H9 (cell line): ENCODE data around the gene GAREM1. TPM values are rescaled to one million over a fixed set of nuclear protein-coding genes. Genes with fewer than 3 reads are reported as not detected.

ENCODE experiments used
- DNase-seq: peaks from one replicate; pipeline ENCODE4 v3.0.0-alpha.2; 2017
- H2AFZ ChIP-seq: one replicate; pipeline ENCODE4 v1.6.1; 2013; ENCODE audit warnings: mild to moderate bottlenecking, low read length, control low read depth, moderate library complexity
- H2AK5ac ChIP-seq: 2 replicates; pipeline ENCODE4 v1.6.1; 2013; ENCODE audit warnings: low read length, control low read depth, mixed read lengths; ENCODE audit not compliant: insufficient read length
- H2BK120ac ChIP-seq: one replicate; pipeline ENCODE4 v1.6.1; 2013; ENCODE audit warnings: low read depth, mild to moderate bottlenecking, low read length, control low read depth, inconsistent platforms; ENCODE audit not compliant: poor library complexity, severe bottlenecking
- H2BK12ac ChIP-seq: 2 replicates; pipeline ENCODE4 v1.6.1; 2013; ENCODE audit warnings: low read length, control low read depth, mixed read lengths, low read depth; ENCODE audit not compliant: insufficient read length
- H2BK15ac ChIP-seq: 2 replicates; pipeline ENCODE4 v1.6.1; 2013; ENCODE audit warnings: low read depth, low read length, control low read depth
- H2BK20ac ChIP-seq: one replicate; pipeline ENCODE4 v1.6.1; 2013; ENCODE audit warnings: low read depth, mild to moderate bottlenecking, low read length, control low read depth, inconsistent platforms; ENCODE audit not compliant: poor library complexity, severe bottlenecking
- H2BK5ac ChIP-seq: 2 replicates; pipeline ENCODE4 v1.6.1; 2013; ENCODE audit warnings: low read length, control low read depth, mixed read lengths; ENCODE audit not compliant: insufficient read length
- H3K14ac ChIP-seq: 2 replicates; pipeline ENCODE4 v1.6.1; 2013; ENCODE audit warnings: low read length, control low read depth; ENCODE audit not compliant: insufficient read depth
- H3K18ac ChIP-seq: 2 replicates; pipeline ENCODE4 v1.6.1; 2013; ENCODE audit warnings: low read depth, mild to moderate bottlenecking, mixed read lengths, low read length, control low read depth; ENCODE audit not compliant: insufficient read length
- H3K23ac ChIP-seq: 2 replicates; pipeline ENCODE4 v1.6.1; 2013; ENCODE audit warnings: low read length, control low read depth, mixed read lengths, low read depth; ENCODE audit not compliant: insufficient read length
- H3K23me2 ChIP-seq: 2 replicates; pipeline ENCODE4 v1.6.1; 2013; ENCODE audit warnings: low read depth, mild to moderate bottlenecking, mixed read lengths, low read length, control low read depth; ENCODE audit not compliant: insufficient read length, poor library complexity, severe bottlenecking
- H3K27ac ChIP-seq: 2 replicates; pipeline ENCODE4 v1.5.1; 2013; ENCODE audit warnings: low read length, control low read depth, mixed read lengths, low read depth; ENCODE audit not compliant: insufficient read length
- H3K27me3 ChIP-seq: 2 replicates; pipeline ENCODE4 v1.6.1; 2013; ENCODE audit warnings: low read length, control low read depth, inconsistent platforms; ENCODE audit not compliant: insufficient read depth
- H3K4ac ChIP-seq: 2 replicates; pipeline ENCODE4 v1.6.1; 2013; ENCODE audit warnings: low read depth, mild to moderate bottlenecking, control low read depth, inconsistent platforms, low read length, moderate library complexity
- H3K4me1 ChIP-seq: 2 replicates; pipeline ENCODE4 v1.6.1; 2013; ENCODE audit warnings: low read length, control low read depth, inconsistent platforms; ENCODE audit not compliant: insufficient read depth
- H3K4me2 ChIP-seq: 2 replicates; pipeline ENCODE4 v1.6.1; 2013; ENCODE audit warnings: low read length, control low read depth, mixed read lengths; ENCODE audit not compliant: insufficient read length, insufficient read depth
- H3K56ac ChIP-seq: 2 replicates; pipeline ENCODE4 v1.6.1; 2013; ENCODE audit warnings: low read depth, mild to moderate bottlenecking, mixed read lengths, low read length, control low read depth; ENCODE audit not compliant: insufficient read length
- H3K79me1 ChIP-seq: 2 replicates; pipeline ENCODE4 v1.6.1; 2013; ENCODE audit warnings: low read depth, mild to moderate bottlenecking, moderate library complexity, low read length, control low read depth, inconsistent platforms; ENCODE audit not compliant: insufficient read depth, poor library complexity, severe bottlenecking
- H3K79me2 ChIP-seq: 2 replicates; pipeline ENCODE4 v1.6.1; 2013; ENCODE audit warnings: low read length, control low read depth, inconsistent platforms; ENCODE audit not compliant: insufficient read depth
- H3K9ac ChIP-seq: 2 replicates; pipeline ENCODE4 v1.6.1; 2013; ENCODE audit warnings: low read length, control low read depth, mixed read lengths; ENCODE audit not compliant: insufficient read length; ENCODE audit errors: extremely low read depth
- H3K9me3 ChIP-seq: one replicate; pipeline ENCODE4 v1.6.1; 2013; ENCODE audit warnings: low read depth, low read length, inconsistent platforms; ENCODE audit not compliant: control insufficient read depth
- H3T11ph ChIP-seq: one replicate; pipeline ENCODE4 v1.6.1; 2013; ENCODE audit warnings: mild to moderate bottlenecking, low read length, control low read depth, inconsistent platforms
- H4K20me1 ChIP-seq: one replicate; pipeline ENCODE4 v1.6.1; 2013; ENCODE audit not compliant: control insufficient read depth, insufficient read length, insufficient read depth
- H4K5ac ChIP-seq: 2 replicates; pipeline ENCODE4 v1.6.1; 2013; ENCODE audit warnings: low read depth, mild to moderate bottlenecking, mixed read lengths, low read length, control low read depth; ENCODE audit not compliant: insufficient read length
- H4K8ac ChIP-seq: replicated peaks from 2 replicates; pipeline ENCODE4 v1.6.1; 2013; ENCODE audit warnings: low read length, control low read depth, mixed read lengths, low read depth; ENCODE audit not compliant: insufficient read length
- H4K91ac ChIP-seq: 2 replicates; pipeline ENCODE4 v1.6.1; 2013; ENCODE audit warnings: low read depth, mild to moderate bottlenecking, moderate library complexity, mixed read lengths, low read length, control low read depth; ENCODE audit not compliant: insufficient read length
- H3K27ac Mint-ChIP-seq, 3 experiments: 2 replicates in 2 of 3; 3 replicates in 1 of 3; pipeline ENCODE4 v1.8.0; 2020 to 2021; ENCODE audit warnings: mixed read lengths in 3 of 3, mild to moderate bottlenecking in 1 of 3, moderate library complexity in 1 of 3
- H3K27me3 Mint-ChIP-seq: 2 replicates; pipeline ENCODE4 v1.8.0; 2021; ENCODE audit warnings: low read depth, mild to moderate bottlenecking, moderate library complexity, mixed read lengths
- H3K36me3 Mint-ChIP-seq, 3 experiments: 2 replicates in 2 of 3; 3 replicates in 1 of 3; pipeline ENCODE4 v1.8.0; 2020 to 2021; ENCODE audit warnings: low read depth in 3 of 3, mixed read lengths in 3 of 3; ENCODE audit not compliant: insufficient read depth in 1 of 3
- H3K4me1 Mint-ChIP-seq, 2 experiments: 2 replicates each; pipeline ENCODE4 v1.8.0; 2020; ENCODE audit warnings: mixed read lengths in 2 of 2
- H3K4me3 Mint-ChIP-seq, 2 experiments: 2 replicates in 1 of 2; 3 replicates in 1 of 2; pipeline ENCODE4 v1.8.0; 2020 to 2021; ENCODE audit warnings: mild to moderate bottlenecking in 2 of 2, mixed read lengths in 2 of 2, moderate library complexity in 1 of 2
- H3K9me3 Mint-ChIP-seq, 2 experiments: 2 replicates in 1 of 2; 3 replicates in 1 of 2; pipeline ENCODE4 v1.8.0; 2020; ENCODE audit warnings: mild to moderate bottlenecking in 2 of 2, mixed read lengths in 2 of 2, moderate library complexity in 1 of 2
- CTCF ChIP-seq: fragments of 200-600 bp; sonication (generic); conservative IDR thresholded peaks from 3 replicates; pipeline ENCODE4 v1.8.0; 2021; ENCODE audit warnings: antibody characterized with exemption, mild to moderate bottlenecking
- WGBS: extraction: QIAGEN DNeasy Blood & Tissue Kit; methylation state at CpG from one replicate; pipeline ENCODE4 v1.1.7; 2013; ENCODE audit warnings: missing lambda C conversion rate, low lambda C conversion rate, mixed read lengths; ENCODE audit not compliant: insufficient read length; ENCODE audit errors: extremely low coverage; 5-methylcytosine and 5-hydroxymethylcytosine counted together
- total RNA-seq: library from RNA; stranded (reverse); gene quantifications from 2 replicates; pipeline ENCODE4 v1.2.1, GENCODE V29; 2021

The GAREM1 gene
- total RNA-seq, 1 experiment from 2014 or later = 4.4 TPM

DNA sequence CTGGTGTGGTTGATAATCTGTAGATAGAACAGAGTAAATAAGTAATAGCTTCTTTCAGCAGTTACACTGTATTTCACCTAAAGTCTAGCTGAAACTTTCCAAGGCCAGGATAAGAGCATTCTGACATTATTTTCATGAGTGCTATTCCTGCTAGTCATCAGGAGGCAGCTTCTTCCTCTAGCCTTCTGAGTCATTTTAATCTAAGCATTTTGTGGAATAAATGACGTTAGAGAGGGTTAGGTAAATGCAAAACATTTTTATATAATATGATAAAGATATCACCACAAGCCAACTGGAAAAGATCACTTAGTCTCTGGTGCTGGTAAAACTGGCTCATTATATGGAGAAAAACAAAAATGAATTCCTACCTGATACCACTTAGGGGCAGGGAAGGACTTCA, 142.3 kb downstream of the GAREM1 start:
- no peak overlapping the region for H3K4ac ChIP-seq
- H2BK5ac ChIP-seq = no peak overlapping the region
- H3K79me1 ChIP-seq = no peaks in the 10 kb centered on the region
- no peak overlapping the region for H4K91ac ChIP-seq
- H3K27ac ChIP-seq = no peak overlapping the region
- H2BK20ac ChIP-seq = no peak overlapping the region
- no peaks in the 10 kb centered on the region for H3K9me3 ChIP-seq
- H2BK15ac ChIP-seq = no peak overlapping the region
- no peak for TF ChIP-seq CTCF
- DNase-seq = no peak
- H3K4me2 ChIP-seq = no peak overlapping the region
- H4K8ac ChIP-seq = no peak overlapping the region
- H3K9ac ChIP-seq = no peak overlapping the region
- no CpG with 5 or more reads among the region's 1 CpG for WGBS
- no peaks in the 10 kb centered on the region for H3K9me3 Mint-ChIP-seq
- no peak overlapping the region for H3T11ph ChIP-seq
- no peaks in the 10 kb centered on the region for H4K20me1 ChIP-seq
- no peak overlapping the region for H3K18ac ChIP-seq
- no peaks in the 10 kb centered on the region; the same call in 1 of the 2 replicates for H3K4me1 ChIP-seq
- no peaks in the 10 kb centered on the region for H3K27me3 ChIP-seq
- no peak overlapping the region for H2BK120ac ChIP-seq
- peaks cover 3% of the 10 kb centered on the region for H3K23me2 ChIP-seq
- H2AFZ ChIP-seq = no peak overlapping the region
- no peaks in the 10 kb centered on the region for H3K27me3 Mint-ChIP-seq
- H3K36me3 Mint-ChIP-seq = no peaks in the 10 kb centered on the region
- H3K27ac Mint-ChIP-seq = no peak overlapping the region
- no peak overlapping the region for H3K23ac ChIP-seq
- no peaks in the 10 kb centered on the region for H3K79me2 ChIP-seq
- no peak overlapping the region for H2AK5ac ChIP-seq
- no peak overlapping the region for H4K5ac ChIP-seq
- no peak overlapping the region for H2BK12ac ChIP-seq
- H3K4me3 Mint-ChIP-seq = no peak overlapping the region
- peaks cover 19 to 28% of the 10 kb centered on the region in 2 experiments for H3K4me1 Mint-ChIP-seq
- no peak overlapping the region for H3K14ac ChIP-seq
- no peak overlapping the region for H3K56ac ChIP-seq
